ENCODE results near the gene FRMD1. TPM values are rescaled to one million over a fixed set of nuclear protein-coding genes. Genes with fewer than 3 reads are reported as not detected.
A peak's percentile ranks its signal among the peaks of the same experiment; 100 is the strongest.

Gene FRMD1
- total RNA-seq, 1 experiment from 2014 or later: not detected

- DNase-seq: peak; percentile 75 to 76
- H3K4me1 ChIP-seq: peaks cover 42% of the 10 kb centered on the region
- H3K27ac ChIP-seq: peak overlapping the region; percentile 80
- no peaks in the 10 kb centered on the region for H3K36me3 ChIP-seq
- peak overlapping the region; percentile 63 for H3K4me3 ChIP-seq
- H3K9me3 ChIP-seq (replicated peaks): no peaks in the 10 kb centered on the region; the same call in 1 of the 2 replicates
- H3K27me3 ChIP-seq: no peaks in the 10 kb centered on the region
Observed at GRCh38 chr6:168035098-168035660, 43.8 kb downstream of the FRMD1 start.

GRCh38 chr6:168034537-168034936, 44.5 kb downstream of the FRMD1 start:
- H3K4me3 ChIP-seq: no peak overlapping the region
- no peak for DNase-seq
- H3K27ac ChIP-seq: no peak overlapping the region
- H3K36me3 ChIP-seq: no peaks in the 10 kb centered on the region
- H3K27me3 ChIP-seq: no peaks in the 10 kb centered on the region
- peaks cover 42% of the 10 kb centered on the region for H3K4me1 ChIP-seq
- H3K9me3 ChIP-seq (replicated peaks): no peaks in the 10 kb centered on the region; the same call in 1 of the 2 replicates

GRCh38 chr6:168033791-168034190, 45.2 kb downstream of the FRMD1 start:
- H3K27ac ChIP-seq: no peak overlapping the region
- H3K9me3 ChIP-seq (replicated peaks): no peaks in the 10 kb centered on the region; the same call in 1 of the 2 replicates
- peaks cover 42% of the 10 kb centered on the region for H3K4me1 ChIP-seq
- no peaks in the 10 kb centered on the region for H3K27me3 ChIP-seq
- DNase-seq: no peak
- no peaks in the 10 kb centered on the region for H3K36me3 ChIP-seq
- no peak overlapping the region for H3K4me3 ChIP-seq

- no peaks in the 10 kb centered on the region for H3K9me3 ChIP-seq (replicated peaks)
- H3K36me3 ChIP-seq: no peaks in the 10 kb centered on the region
- H3K4me3 ChIP-seq: no peak overlapping the region
- DNase-seq: peak; percentile 63 to 71
- peak overlapping the region; percentile 53 for H3K27ac ChIP-seq
- peaks cover 35% of the 10 kb centered on the region for H3K4me1 ChIP-seq
- H3K27me3 ChIP-seq: no peaks in the 10 kb centered on the region
Observed at GRCh38 chr6:168032005-168032760, 46.8 kb downstream of the FRMD1 start.

- DNase-seq: peak in 1 of 2 experiments; percentile 25
- Histone ChIP-seq H3K4me1 (peaks cover 28% of the 10 kb centered on the region), H3K27ac (peak overlapping the region; percentile 53; the same call in 1 of the 2 replicates)
Observed at GRCh38 chr6:168031411-168031971, 47.5 kb downstream of the FRMD1 start.

GRCh38 chr6:168030908-168031307, 48.1 kb downstream of the FRMD1 start:
- Histone ChIP-seq H3K27ac (peak overlapping the region; percentile 53; the same call in 1 of the 2 replicates), H3K9me3 (replicated peaks) (no peaks in the 10 kb centered on the region), H3K27me3 (no peaks in the 10 kb centered on the region), H3K4me3 (no peak overlapping the region), H3K4me1 (peaks cover 25% of the 10 kb centered on the region), H3K36me3 (no peaks in the 10 kb centered on the region)
- DNase-seq: peak; percentile 48 to 63

More at GRCh38 chr6:168031411-168031971, 47.5 kb downstream of the FRMD1 start:
- Histone ChIP-seq H3K4me3 (no peak overlapping the region), H3K9me3 (replicated peaks) (no peaks in the 10 kb centered on the region), H3K36me3 (no peaks in the 10 kb centered on the region), H3K27me3 (no peaks in the 10 kb centered on the region)

- peaks cover 25% of the 10 kb centered on the region for H3K4me1 ChIP-seq
- H3K9me3 ChIP-seq (replicated peaks): no peaks in the 10 kb centered on the region
- H3K27ac ChIP-seq: peak overlapping the region; percentile 53; the same call in 1 of the 2 replicates
- H3K27me3 ChIP-seq: no peaks in the 10 kb centered on the region
- no peak overlapping the region for H3K4me3 ChIP-seq
- no peak for DNase-seq
- no peaks in the 10 kb centered on the region for H3K36me3 ChIP-seq
Observed at GRCh38 chr6:168030218-168030746, 48.7 kb downstream of the FRMD1 start.

- Histone ChIP-seq H3K27ac (no peak overlapping the region), H3K9me3 (replicated peaks) (no peaks in the 10 kb centered on the region), H3K4me3 (no peak overlapping the region), H3K36me3 (no peaks in the 10 kb centered on the region), H3K27me3 (no peaks in the 10 kb centered on the region), H3K4me1 (peaks cover 25% of the 10 kb centered on the region)
- no peak for DNase-seq
Observed at GRCh38 chr6:168029459-168030217, 49.4 kb downstream of the FRMD1 start.

- no peak overlapping the region for H3K27ac ChIP-seq
- no peak overlapping the region for H3K4me3 ChIP-seq
- H3K36me3 ChIP-seq: no peaks in the 10 kb centered on the region
- H3K4me1 ChIP-seq: peaks cover 25% of the 10 kb centered on the region
- no peaks in the 10 kb centered on the region for H3K9me3 ChIP-seq (replicated peaks)
- H3K27me3 ChIP-seq: no peaks in the 10 kb centered on the region
- DNase-seq: no peak
Observed at GRCh38 chr6:168028181-168028580, 50.8 kb downstream of the FRMD1 start.

- no peak for DNase-seq
- no peaks in the 10 kb centered on the region for H3K9me3 ChIP-seq (replicated peaks)
- H3K27me3 ChIP-seq: no peaks in the 10 kb centered on the region
- no peaks in the 10 kb centered on the region for H3K36me3 ChIP-seq
- no peak overlapping the region for H3K4me3 ChIP-seq
- H3K4me1 ChIP-seq: peaks cover 22% of the 10 kb centered on the region
- no peak overlapping the region for H3K27ac ChIP-seq
Observed at GRCh38 chr6:168027521-168027920, 51.5 kb downstream of the FRMD1 start.

GRCh38 chr6:168026925-168027324, 52.1 kb downstream of the FRMD1 start:
- no peak for DNase-seq

GRCh38 chr6:168025831-168026710, 52.9 kb downstream of the FRMD1 start:
- Histone ChIP-seq H3K27me3 (no peaks in the 10 kb centered on the region), H3K9me3 (replicated peaks) (no peaks in the 10 kb centered on the region), H3K27ac (no peak overlapping the region), H3K4me1 (peaks cover 7% of the 10 kb centered on the region), H3K36me3 (no peaks in the 10 kb centered on the region), H3K4me3 (no peak overlapping the region)
- no peak for DNase-seq

More at GRCh38 chr6:168026925-168027324, 52.1 kb downstream of the FRMD1 start:
- Histone ChIP-seq H3K9me3 (replicated peaks) (no peaks in the 10 kb centered on the region), H3K27me3 (no peaks in the 10 kb centered on the region), H3K4me1 (peaks cover 16% of the 10 kb centered on the region), H3K4me3 (no peak overlapping the region), H3K27ac (no peak overlapping the region), H3K36me3 (no peaks in the 10 kb centered on the region)

- no peak overlapping the region for H3K27ac ChIP-seq
- H3K27me3 ChIP-seq: no peaks in the 10 kb centered on the region
- no peak overlapping the region for H3K4me3 ChIP-seq
- no peaks in the 10 kb centered on the region for H3K36me3 ChIP-seq
- no peaks in the 10 kb centered on the region for H3K9me3 ChIP-seq (replicated peaks)
- H3K4me1 ChIP-seq: no peaks in the 10 kb centered on the region
- DNase-seq: no peak
Observed at GRCh38 chr6:168024951-168025510, 54.0 kb downstream of the FRMD1 start.
